Calu3 (cell line): ENCODE measurements around the gene LGI2. TPM values are rescaled to one million over a fixed set of nuclear protein-coding genes. Genes with fewer than 3 reads are reported as not detected.

ENCODE experiments used
- Bru-seq: library from RNA; stranded (reverse); fragments of 400-500 nt; gene quantifications from one replicate; lab custom pipeline; 2021; lab: Mats Ljungman, UMichigan
- BruChase-seq, 2 experiments: library from RNA; stranded (reverse); fragments of 400-500 nt; gene quantifications; one replicate each; lab custom pipeline; 2021; lab: Mats Ljungman, UMichigan
- BruUV-seq: library from RNA; stranded (reverse); fragments of 400-500 nt; replicated peaks from 2 replicates; lab custom pipeline; 2021; lab: Mats Ljungman, UMichigan
- CTCF ChIA-PET: fragments of 300-600 bp; sonication (Branson Sonifier 250); formaldehyde crosslinking; loops from one replicate; lab custom pipeline; 2022; ENCODE audit warnings: antibody characterized with exemption; lab: Charles Lee
- DNase-seq: peaks from one replicate; pipeline ENCODE4 v3.0.0; 2022
- H3K27ac Mint-ChIP-seq: one replicate; pipeline ENCODE4 v1.8.0; 2022; ENCODE audit warnings: mixed read lengths; ENCODE audit not compliant: unreplicated experiment
- H3K27me3 Mint-ChIP-seq: one replicate; pipeline ENCODE4 v1.8.0; 2022; ENCODE audit warnings: mixed read lengths; ENCODE audit not compliant: unreplicated experiment
- H3K36me3 Mint-ChIP-seq: one replicate; pipeline ENCODE4 v1.8.0; 2022; ENCODE audit warnings: mild to moderate bottlenecking, moderate library complexity, mixed read lengths; ENCODE audit not compliant: insufficient read depth, unreplicated experiment
- H3K4me1 Mint-ChIP-seq: one replicate; pipeline ENCODE4 v1.8.0; 2022; ENCODE audit warnings: mild to moderate bottlenecking, low read depth, mixed read lengths; ENCODE audit not compliant: unreplicated experiment
- H3K4me3 Mint-ChIP-seq: one replicate; pipeline ENCODE4 v1.8.0; 2022; ENCODE audit warnings: mild to moderate bottlenecking, low read depth, moderate library complexity, mixed read lengths; ENCODE audit not compliant: unreplicated experiment
- H3K9me3 Mint-ChIP-seq: one replicate; pipeline ENCODE4 v1.8.0; 2022; ENCODE audit warnings: low read depth, mixed read lengths; ENCODE audit not compliant: unreplicated experiment
- intact Hi-C: fragments of 100-400 bp; cut with micrococcal nuclease; formaldehyde crosslinking; loops from one replicate; pipeline ENCODE4 v1.10.0; 2022; ENCODE audit not compliant: unreplicated experiment
- long read RNA-seq: library from polyadenylated mRNA; stranded (forward); transcript quantifications from one replicate; pipeline ENCODE4 v2.0.0, GENCODE V29; 2022
- total RNA-seq: library from RNA; stranded (reverse); gene quantifications from 2 replicates; pipeline ENCODE4 v1.2.3, GENCODE V29; 2022
- TF ChIP-seq, protein P1 (sequence below): fragments of 200-600 bp; IDR thresholded peaks from one replicate; pipeline ENCODE4 v1.8.0; 2022; ENCODE audit warnings: antibody characterized with exemption; ENCODE audit not compliant: unreplicated experiment

LGI2 gene
- total RNA-seq: 0.59 and 0.86 TPM in 2 replicates
- percentile 26 among the genes with signal in this experiment for Bru-seq, nascent RNA
- percentile 30 among the genes with signal in this experiment for BruChase-seq, experiment 1, labeled RNA remaining after a 6-hour chase
- percentile 29 among the genes with signal in this experiment for BruChase-seq, experiment 2, labeled RNA remaining after a 2-hour chase
- long read RNA-seq, full-length matches to known transcripts: 1 of 1 reads
- long read RNA-seq, partial matches to known transcripts: 0 of 1 reads
- long read RNA-seq, other reads (novel, unspliced or antisense): 0 of 1 reads

DNA sequence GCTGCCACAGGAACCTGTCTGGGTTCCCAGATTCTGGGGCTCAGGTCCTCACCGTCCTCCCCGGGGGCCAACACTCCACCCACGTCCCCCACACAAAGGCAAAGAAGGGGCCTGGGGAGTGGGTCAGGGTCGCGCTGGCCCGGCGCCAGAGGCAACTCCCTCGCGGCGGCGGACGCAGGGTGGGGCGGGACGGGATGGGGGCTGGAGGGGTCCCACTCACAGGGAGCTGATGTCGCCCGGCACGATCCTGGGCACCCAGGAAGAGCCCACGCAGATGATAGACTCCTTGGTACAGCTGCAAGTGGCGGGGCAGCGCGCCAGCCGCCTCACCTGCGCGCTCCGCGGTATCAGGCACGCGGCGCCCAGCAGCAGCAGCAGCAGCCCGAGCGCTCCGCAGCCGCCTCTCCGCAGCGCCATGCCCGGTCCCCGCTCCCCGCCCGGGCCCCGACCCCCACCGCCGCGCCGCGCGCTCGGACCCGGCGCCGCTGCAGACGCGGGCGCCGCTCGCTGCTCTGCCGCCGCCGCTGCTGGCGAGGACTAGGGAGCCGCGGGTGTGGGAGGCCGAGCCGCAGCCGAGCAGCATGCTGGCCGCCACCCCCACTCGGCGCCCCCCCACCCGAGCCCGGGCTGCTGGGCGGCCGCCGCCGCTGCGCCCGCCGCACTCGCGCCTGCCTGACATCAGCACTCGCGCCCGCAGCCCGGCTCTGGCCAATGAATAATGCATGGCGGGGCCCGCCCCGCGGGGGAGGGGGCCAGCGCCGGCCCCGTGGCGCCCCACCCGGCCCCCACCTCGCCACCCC lies at the start of gene LGI2:
Gene LGI2 (minus strand): TSS at position 670 of the 800 bp plus-strand sequence. CDS start 253 bp downstream, at position 417.
- peak; percentile 13 for DNase-seq
- Mint-ChIP-seq H3K4me1 (no peaks in the 10 kb centered on the region), H3K27ac (no peak within 1 kb of the TSS), H3K9me3 (peaks cover 2% of the 10 kb centered on the region), H3K4me3 (peak within 1 kb of the TSS; percentile 69), H3K27me3 (peaks cover 44% of the 10 kb centered on the region), H3K36me3 (peaks cover 5% of the 10 kb centered on the region)
- no TSS peak for BruUV-seq
- intact Hi-C loops: no loop called here
- TF ChIP-seq, protein P1, sequence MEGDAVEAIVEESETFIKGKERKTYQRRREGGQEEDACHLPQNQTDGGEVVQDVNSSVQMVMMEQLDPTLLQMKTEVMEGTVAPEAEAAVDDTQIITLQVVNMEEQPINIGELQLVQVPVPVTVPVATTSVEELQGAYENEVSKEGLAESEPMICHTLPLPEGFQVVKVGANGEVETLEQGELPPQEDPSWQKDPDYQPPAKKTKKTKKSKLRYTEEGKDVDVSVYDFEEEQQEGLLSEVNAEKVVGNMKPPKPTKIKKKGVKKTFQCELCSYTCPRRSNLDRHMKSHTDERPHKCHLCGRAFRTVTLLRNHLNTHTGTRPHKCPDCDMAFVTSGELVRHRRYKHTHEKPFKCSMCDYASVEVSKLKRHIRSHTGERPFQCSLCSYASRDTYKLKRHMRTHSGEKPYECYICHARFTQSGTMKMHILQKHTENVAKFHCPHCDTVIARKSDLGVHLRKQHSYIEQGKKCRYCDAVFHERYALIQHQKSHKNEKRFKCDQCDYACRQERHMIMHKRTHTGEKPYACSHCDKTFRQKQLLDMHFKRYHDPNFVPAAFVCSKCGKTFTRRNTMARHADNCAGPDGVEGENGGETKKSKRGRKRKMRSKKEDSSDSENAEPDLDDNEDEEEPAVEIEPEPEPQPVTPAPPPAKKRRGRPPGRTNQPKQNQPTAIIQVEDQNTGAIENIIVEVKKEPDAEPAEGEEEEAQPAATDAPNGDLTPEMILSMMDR: no peak
- CTCF ChIA-PET: interaction anchor here (0.6 kb wide), 1 partner anchor 10 kb away, joined by 3 read pairs; no protein-coding TSS in a partner anchor

- TF ChIP-seq, protein P1: no peak
- CTCF ChIA-PET: no interaction called here
- no peak for DNase-seq
- Mint-ChIP-seq H3K4me1 (peaks cover 56% of the 10 kb centered on the region), H3K27me3 (no peaks in the 10 kb centered on the region), H3K9me3 (no peaks in the 10 kb centered on the region), H3K4me3 (no peak overlapping the region), H3K36me3 (no peaks in the 10 kb centered on the region), H3K27ac (no peak overlapping the region)
- intact Hi-C loops: no loop called here
- BruUV-seq: no TSS peak
Measured at GRCh38 chr4:25078523-25078922, 47.8 kb upstream of the LGI2 start.

DNA sequence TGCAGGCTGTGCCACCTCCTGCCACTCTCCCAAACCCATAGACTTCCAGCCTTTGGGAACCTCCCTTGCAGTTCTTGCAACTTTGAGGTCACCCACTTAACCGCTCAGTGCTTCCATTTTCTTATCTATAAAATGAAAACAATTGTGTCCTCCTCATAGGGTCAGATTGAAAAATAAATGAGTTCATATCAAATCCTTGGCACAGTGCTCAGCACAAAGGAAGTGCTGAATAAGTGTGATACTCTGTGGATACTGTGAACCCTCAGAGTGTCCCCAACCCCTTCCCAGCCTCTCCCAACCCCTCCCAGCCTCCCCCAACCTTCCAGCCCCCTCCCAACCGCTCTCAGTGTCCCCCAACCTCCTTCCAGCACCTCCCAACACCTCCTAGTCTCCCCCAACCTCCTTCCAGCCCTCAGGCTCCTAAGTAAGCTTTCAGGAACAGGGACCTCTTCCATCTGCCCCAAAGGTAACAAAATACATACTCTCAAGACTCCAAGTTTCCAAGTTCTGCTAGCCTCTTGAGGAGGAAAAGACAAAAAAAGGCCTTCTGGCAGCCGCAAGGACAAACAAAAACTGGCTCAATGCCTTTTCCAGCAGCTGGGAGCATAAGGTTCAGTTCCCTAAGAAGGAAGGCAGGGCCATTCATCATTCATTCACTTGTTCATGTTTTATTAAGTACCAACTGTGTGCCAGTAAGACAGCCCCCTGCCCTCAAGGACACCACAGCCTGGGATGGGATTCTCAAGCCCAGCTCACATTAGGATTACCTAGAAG lies 46.1 kb upstream of the LGI2 start:
- intact Hi-C loops: no loop called here
- H3K27ac Mint-ChIP-seq: no peak overlapping the region
- no peaks in the 10 kb centered on the region for H3K27me3 Mint-ChIP-seq
- no peaks in the 10 kb centered on the region for H3K9me3 Mint-ChIP-seq
- peaks cover 41% of the 10 kb centered on the region for H3K4me1 Mint-ChIP-seq
- no peak for DNase-seq
- no TSS peak for BruUV-seq
- TF ChIP-seq, protein P1: no peak
- no peak overlapping the region for H3K4me3 Mint-ChIP-seq
- CTCF ChIA-PET: interaction anchor here (0.5 kb wide), 1 partner anchor 360 kb away, joined by 3 read pairs; no protein-coding TSS in a partner anchor
- H3K36me3 Mint-ChIP-seq: no peaks in the 10 kb centered on the region

DNA sequence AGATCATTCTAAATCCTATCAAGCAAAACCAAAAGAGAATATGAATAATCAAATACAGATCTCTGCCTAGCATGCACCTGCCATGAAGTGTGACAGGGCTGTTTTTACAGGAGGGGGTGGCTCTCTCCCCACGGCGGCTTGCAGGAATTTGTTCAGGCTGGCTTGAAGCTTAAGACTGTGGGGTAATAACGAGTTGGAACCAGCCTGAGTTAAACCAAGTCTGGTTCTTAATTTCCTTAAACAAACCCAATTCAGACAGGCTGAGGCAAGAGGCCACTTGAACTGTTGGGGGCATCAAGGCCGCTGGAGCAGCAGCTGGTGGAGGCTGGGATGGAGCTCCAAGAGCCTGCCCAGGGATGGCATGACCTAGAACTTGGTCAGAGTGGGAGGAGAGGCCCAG lies 45.1 kb upstream of the LGI2 start:
- Mint-ChIP-seq H3K27me3 (no peaks in the 10 kb centered on the region), H3K27ac (no peak overlapping the region), H3K4me1 (peaks cover 31% of the 10 kb centered on the region), H3K4me3 (no peak overlapping the region), H3K36me3 (no peaks in the 10 kb centered on the region), H3K9me3 (no peaks in the 10 kb centered on the region)
- TF ChIP-seq, protein P1: no peak
- CTCF ChIA-PET: no interaction called here
- intact Hi-C loops: no loop called here
- no peak for DNase-seq
- BruUV-seq: no TSS peak
